ENCODE data around the gene DDX6.

DNA sequence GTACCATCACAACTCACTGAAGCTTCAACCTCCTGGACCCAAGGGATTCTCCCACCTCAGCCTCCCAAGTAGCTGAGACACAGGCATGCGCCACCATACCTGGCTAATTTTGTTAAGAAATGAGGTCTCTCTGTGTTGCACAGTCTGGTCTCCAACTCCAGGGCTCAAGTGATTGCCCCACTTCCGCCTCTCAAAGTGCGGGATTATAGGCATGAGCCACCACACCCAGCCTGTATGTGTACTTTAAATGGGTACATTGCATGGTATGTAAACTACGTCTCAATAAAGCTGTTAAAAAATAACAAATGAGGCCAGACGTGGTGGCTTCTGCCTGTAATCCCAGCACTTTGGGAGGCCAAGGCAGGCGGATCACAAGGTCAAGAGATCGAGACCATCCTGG lies 36.2 kb upstream of the DDX6 start:
- TF ChIP-seq SREBF2 (IDR thresholded peaks at IDR 0.05) (no peak), PBX3 (IDR thresholded peaks at IDR 0.05) (no peak), MAX (IDR thresholded peaks at IDR 0.05) (no peak), POLR2A (IDR thresholded peaks at IDR 0.05; ENCODE audit: low read length) (no peak), HOXB5 (CRISPR knock-in tag; IDR thresholded peaks at IDR 0.05) (no peak), RFX5 (IDR thresholded peaks at IDR 0.05) (no peak), ATOH8 (CRISPR knock-in tag; IDR thresholded peaks at IDR 0.05; ENCODE audit: low read depth) (no peak), ESRRA (IDR thresholded peaks at IDR 0.05; ENCODE audit: borderline replicate concordance, low read length) (no peak), MYC (IDR thresholded peaks at IDR 0.05; ENCODE audit: borderline replicate concordance, low read length) (no peak)
- TF ChIP-seq, protein P1, sequence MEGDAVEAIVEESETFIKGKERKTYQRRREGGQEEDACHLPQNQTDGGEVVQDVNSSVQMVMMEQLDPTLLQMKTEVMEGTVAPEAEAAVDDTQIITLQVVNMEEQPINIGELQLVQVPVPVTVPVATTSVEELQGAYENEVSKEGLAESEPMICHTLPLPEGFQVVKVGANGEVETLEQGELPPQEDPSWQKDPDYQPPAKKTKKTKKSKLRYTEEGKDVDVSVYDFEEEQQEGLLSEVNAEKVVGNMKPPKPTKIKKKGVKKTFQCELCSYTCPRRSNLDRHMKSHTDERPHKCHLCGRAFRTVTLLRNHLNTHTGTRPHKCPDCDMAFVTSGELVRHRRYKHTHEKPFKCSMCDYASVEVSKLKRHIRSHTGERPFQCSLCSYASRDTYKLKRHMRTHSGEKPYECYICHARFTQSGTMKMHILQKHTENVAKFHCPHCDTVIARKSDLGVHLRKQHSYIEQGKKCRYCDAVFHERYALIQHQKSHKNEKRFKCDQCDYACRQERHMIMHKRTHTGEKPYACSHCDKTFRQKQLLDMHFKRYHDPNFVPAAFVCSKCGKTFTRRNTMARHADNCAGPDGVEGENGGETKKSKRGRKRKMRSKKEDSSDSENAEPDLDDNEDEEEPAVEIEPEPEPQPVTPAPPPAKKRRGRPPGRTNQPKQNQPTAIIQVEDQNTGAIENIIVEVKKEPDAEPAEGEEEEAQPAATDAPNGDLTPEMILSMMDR (IDR thresholded peaks at IDR 0.05) = no peak
